HTR-8/SVneo (cell line): Measurements from ENCODE around the gene RXFP3.

ENCODE experiments used
- DNase-seq: peaks from one replicate; pipeline ENCODE4 v3.0.0; 2011; ENCODE audit warnings: low spot score, mixed read lengths; ENCODE audit not compliant: insufficient read length
- FAIRE-seq: peaks from 2 replicates; lab custom pipeline; 2011; peaks lifted over from hg19 to GRCh38; lab: Jason Lieb, UNC

Gene RXFP3

GRCh38 chr5:33976307-33976706 lies 40.1 kb downstream of the RXFP3 start:
- no peak for DNase-seq
- FAIRE-seq: no peak

GRCh38 chr5:33978306-33978705 lies 42.1 kb downstream of the RXFP3 start:
- DNase-seq (no peak), FAIRE-seq (no peak)

- no peak for FAIRE-seq
- no peak for DNase-seq
These were observed 43.8 kb downstream of the RXFP3 start for GRCh38 chr5:33980030-33980429.

GRCh38 chr5:33981408-33982162 lies 45.4 kb downstream of the RXFP3 start:
- no peak for DNase-seq
- no peak for FAIRE-seq

- DNase-seq (no peak), FAIRE-seq (no peak)
These were observed 48.0 kb downstream of the RXFP3 start for GRCh38 chr5:33984178-33984577.

- FAIRE-seq (peak; percentile 95), DNase-seq (no peak)
These were observed 48.5 kb downstream of the RXFP3 start, which contains the start of gene SLC45A2 for GRCh38 chr5:33984671-33985124. SLC45A2 (minus strand) TSS chr5:33984693; CDS start chr5:33984583, 110 bp downstream.

GRCh38 chr5:33985447-33985846 lies 49.3 kb downstream of the RXFP3 start:
- DNase-seq: no peak
- no peak for FAIRE-seq
